ENCODE data around the gene CPED1. TPM values are rescaled to one million over a fixed set of nuclear protein-coding genes. Genes with fewer than 3 reads are reported as not detected.
"Not testable (repeated sequence)": the region's sequence is repeated elsewhere in the genome, so short reads cannot be mapped to it uniquely, and the experiment has no call there.

Gene CPED1
- total RNA-seq, 2 experiments from 2014 or later, result 0.17 TPM; not detected in 1

DNA sequence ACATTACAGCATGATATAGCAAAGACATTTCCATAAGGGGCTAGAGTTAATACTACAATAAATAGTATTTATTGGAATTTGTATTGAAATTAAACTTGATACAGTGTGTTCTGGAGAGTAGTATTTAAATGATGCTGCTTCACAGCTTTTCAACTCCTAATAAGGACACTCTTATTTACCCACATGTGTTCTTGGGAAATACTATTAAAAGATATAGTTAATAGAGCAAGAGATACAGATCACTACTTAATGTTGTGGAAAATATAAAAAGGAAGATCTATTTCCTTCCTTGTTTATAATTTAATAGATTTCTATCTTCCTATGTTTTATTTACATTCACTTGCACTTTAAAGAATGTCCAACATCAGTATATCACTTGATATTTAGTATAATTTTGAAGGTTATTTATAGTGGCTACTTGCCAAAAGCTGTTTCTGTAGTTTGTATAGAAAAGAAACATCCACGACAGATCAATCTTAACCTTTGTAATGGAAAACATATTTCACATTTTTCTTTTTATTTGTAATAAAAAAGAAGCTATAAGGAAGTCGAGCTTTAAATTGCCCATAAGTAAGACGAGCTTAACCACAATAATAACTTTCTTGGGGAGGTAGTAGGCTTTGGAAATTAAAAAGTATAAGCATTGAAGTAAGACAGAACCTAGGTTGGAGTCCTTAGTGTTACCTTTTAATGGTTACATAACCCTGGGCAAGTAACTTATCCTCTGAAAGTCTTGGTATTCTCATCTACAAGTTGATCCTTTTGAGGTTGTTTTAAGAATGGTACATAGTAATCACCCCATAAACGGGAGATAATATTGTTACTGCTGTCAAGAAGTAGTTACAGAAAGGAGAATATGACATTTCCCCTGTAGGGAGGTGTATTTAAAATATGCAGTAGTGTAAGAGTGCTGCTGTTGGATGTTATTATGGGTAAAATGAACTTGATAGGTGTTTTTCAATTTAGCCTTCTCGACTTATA, 32.8 kb downstream of the CPED1 start:
- Mint-ChIP-seq H3K36me3 (ENCODE audit: low read depth) (peaks cover 1% of the 10 kb centered on the region), H3K4me1 (peaks cover 1% of the 10 kb centered on the region), H3K27me3 (peaks cover 9% of the 10 kb centered on the region), H3K27ac (no peak overlapping the region), H3K4me3 (no peak overlapping the region), H3K9me3 (no peaks in the 10 kb centered on the region)
- POLR2A ChIA-PET, result no interaction called here
- CTCF ChIA-PET, result no interaction called here
- DNase-seq, result no peak

DNA sequence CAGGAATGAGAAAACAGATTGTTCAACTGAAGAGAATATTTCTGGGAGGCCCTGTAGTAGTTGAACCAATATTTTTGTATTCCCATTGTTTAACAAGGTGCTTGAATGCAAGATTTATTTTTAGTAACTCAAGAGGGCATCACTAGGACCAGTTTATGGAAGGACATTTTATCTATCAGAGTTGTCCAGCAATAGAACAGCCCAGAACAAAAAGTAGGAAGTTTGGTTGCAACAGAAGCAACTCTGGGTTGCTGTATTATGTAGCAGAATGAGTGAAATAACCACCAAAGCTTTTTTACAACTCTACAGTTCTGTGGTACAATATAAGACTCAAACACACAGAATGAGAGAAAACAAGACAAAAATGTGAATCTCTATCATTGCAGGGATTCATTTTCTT, 34.7 kb downstream of the CPED1 start:
- POLR2A ChIA-PET, result no interaction called here
- Mint-ChIP-seq H3K4me3 (no peak overlapping the region), H3K36me3 (ENCODE audit: low read depth) (peaks cover 1% of the 10 kb centered on the region), H3K4me1 (peaks cover 2% of the 10 kb centered on the region), H3K9me3 (no peaks in the 10 kb centered on the region), H3K27me3 (peaks cover 9% of the 10 kb centered on the region), H3K27ac (no peak overlapping the region)
- DNase-seq, result no peak
- CTCF ChIA-PET, result no interaction called here

DNA sequence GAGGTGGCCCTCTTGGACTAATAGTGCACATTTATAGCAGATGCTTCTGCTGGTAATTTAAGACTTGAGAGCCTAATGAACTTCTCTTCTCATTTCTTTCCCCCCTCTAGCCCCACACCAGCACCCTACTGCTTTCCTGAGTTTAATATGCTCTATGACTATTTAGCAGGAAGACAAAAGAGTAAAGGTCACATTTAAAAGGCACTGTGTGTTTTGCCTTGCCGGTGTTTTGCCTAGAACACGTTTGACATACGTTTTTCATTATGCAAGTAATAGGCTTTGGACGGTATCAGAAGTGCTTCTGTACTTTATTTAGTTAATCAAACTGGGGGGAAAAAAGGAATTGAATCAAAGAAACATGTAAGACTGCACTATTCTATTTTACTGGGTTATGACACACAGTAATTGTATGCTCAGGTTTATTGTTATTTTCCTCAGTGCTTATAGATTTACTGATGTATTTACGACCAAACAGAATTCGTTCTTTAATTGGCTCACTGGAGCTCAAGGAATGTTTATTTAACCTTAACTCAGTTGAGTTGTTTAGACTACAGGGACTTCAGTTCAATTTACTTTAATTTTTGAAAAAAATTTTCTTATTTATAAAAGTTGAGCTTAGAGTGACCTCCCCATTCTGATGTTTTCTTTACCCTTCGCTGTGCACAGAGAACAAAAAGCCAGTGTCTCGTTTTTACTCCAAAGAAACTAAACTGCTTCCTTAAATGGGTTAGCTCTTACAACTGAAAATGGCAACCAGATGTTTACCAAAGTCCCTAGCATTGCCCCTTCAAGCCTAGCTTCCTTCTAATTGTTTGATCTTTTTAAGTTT, 35.4 kb downstream of the CPED1 start:
- Mint-ChIP-seq H3K27ac (no peak overlapping the region), H3K27me3 (peaks cover 9% of the 10 kb centered on the region), H3K4me1 (peaks cover 2% of the 10 kb centered on the region), H3K9me3 (no peaks in the 10 kb centered on the region), H3K4me3 (no peak overlapping the region), H3K36me3 (ENCODE audit: low read depth) (peaks cover 1% of the 10 kb centered on the region)
- no peak for DNase-seq
- CTCF ChIA-PET, result interaction anchor here (0.7 kb wide), 1 partner anchor 495 kb away, joined by 3 read pairs; no protein-coding TSS in a partner anchor
- POLR2A ChIA-PET, result no interaction called here

DNA sequence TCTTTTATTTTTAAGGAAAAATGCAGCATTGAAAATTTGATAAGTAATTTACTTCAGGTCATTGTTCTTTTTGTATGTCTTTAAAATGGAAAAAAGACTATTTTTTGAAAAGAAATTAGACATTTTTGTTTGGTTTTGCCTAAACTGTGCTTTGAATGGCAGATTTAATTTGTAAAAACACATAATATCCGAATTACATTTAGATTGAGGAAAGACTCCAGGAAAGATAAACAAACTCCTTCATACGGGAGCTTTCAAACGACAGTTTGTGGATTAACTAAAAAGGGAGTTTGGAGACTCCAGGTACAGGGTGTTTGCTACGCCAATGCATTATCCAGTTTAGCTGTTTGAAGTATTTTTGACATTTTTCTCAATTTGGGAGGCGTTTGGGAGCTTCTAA, 36.1 kb downstream of the CPED1 start:
- peaks cover 2% of the 10 kb centered on the region for H3K4me1 Mint-ChIP-seq

DNA sequence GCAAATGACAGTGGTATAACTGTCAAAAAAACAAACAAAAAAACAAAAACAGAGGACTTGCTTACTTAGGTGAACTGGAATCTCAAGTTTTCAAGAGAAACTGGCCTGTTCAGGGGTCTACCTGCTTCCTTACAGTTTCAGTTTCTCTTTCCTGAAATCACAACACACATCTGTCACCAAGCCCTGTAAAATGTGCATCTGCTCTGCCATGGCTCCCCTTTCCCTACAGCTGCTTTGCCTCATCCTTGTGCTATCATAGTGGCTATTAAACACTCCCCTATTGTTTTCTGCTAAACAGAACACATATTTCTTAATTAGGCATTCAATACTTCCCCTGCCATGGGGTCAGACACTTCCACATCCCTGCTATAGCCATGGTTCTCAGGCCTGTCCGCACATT, 37.6 kb downstream of the CPED1 start:
- no peaks in the 10 kb centered on the region for H3K9me3 Mint-ChIP-seq
- DNase-seq, result no peak
- ChIA-PET POLR2A (no interaction called here), CTCF (no interaction called here)
- H3K27me3 Mint-ChIP-seq, result peaks cover 9% of the 10 kb centered on the region
- no peak overlapping the region for H3K27ac Mint-ChIP-seq
- H3K4me1 Mint-ChIP-seq, result peaks cover 2% of the 10 kb centered on the region
- peaks cover 1% of the 10 kb centered on the region for H3K36me3 Mint-ChIP-seq (ENCODE audit: low read depth)
- H3K4me3 Mint-ChIP-seq, result no peak overlapping the region

More for the DNA sequence above, 36.1 kb downstream of the CPED1 start:
- H3K9me3 Mint-ChIP-seq, result no peaks in the 10 kb centered on the region
- no peak for DNase-seq
- ChIA-PET POLR2A (no interaction called here), CTCF (no interaction called here)
- no peak overlapping the region for H3K27ac Mint-ChIP-seq
- peaks cover 1% of the 10 kb centered on the region for H3K36me3 Mint-ChIP-seq (ENCODE audit: low read depth)
- H3K4me3 Mint-ChIP-seq, result no peak overlapping the region
- H3K27me3 Mint-ChIP-seq, result peaks cover 9% of the 10 kb centered on the region

DNA sequence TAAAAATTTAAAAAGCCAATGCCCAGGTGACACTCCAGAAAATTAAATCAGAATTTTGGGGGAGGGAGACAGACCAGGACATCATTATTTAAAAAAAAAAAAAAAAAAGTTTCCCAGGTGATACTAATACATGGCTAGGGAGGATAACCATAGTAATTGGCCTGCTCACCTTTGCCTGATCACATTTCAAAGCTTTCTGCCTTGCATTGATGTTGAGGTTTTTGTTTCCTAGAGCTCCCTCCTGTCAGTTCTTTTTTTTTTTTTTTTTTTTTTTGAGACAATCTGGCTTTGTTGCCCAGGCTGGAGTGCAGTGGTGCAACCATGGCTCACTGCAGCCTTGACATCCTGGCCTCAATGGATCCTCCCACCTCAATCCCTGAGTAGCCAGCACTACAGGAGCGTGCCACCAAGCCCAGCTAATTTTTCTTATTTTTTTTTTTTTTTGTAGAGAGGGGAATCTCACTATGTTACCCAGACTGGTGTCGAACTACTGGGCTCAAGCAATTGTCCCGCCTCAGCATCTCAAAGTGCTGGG, 38.1 kb downstream of the CPED1 start:
- Mint-ChIP-seq H3K36me3 (ENCODE audit: low read depth) (peaks cover 1% of the 10 kb centered on the region), H3K4me3 (no peak overlapping the region), H3K27me3 (peaks cover 9% of the 10 kb centered on the region), H3K4me1 (peaks cover 2% of the 10 kb centered on the region), H3K9me3 (no peaks in the 10 kb centered on the region), H3K27ac (no peak overlapping the region)
- CTCF ChIA-PET, result no interaction called here
- POLR2A ChIA-PET, result no interaction called here
- no peak for DNase-seq

DNA sequence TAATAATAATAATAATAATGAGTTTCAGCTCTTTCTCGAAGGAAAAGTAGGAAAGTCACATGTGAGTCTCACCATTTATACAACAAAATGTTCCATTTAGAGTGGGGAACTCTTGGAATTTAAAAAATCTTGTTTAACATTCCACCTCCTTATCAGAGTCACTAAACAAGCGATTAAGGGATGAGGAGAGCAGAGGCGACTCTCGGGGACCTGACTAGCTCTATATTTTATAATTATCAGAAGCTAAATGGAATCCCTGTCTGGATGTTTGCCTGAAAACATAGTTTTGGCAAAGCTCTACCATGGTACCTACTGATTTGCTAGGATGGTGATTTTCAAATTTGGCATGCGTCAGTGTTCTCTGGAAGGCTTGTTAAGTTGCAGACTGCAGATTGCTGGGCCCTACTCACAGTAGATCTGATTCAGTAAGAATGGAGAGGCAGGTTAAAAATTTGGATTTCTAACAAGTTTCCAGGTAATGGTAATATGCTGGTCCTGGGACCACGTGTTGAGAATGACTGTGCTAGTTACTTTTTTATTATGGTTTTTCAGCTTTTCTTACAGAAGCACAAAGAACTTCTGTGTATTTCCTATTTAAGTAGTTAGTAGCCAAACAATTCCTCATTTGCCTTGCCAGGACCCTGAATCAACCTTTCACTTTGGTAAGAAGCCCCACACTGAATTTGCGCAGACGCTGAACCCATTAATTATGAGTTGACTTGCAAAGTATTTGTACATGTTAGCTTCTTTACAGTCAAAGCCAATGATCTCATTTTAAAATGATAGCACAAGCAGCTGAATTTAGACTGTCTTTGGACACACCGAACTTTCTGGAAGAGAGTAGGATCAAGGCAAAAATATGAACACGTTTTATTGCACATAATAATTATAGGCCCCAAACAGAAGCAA, 39.5 kb downstream of the CPED1 start:
- Mint-ChIP-seq H3K36me3 (ENCODE audit: low read depth) (peaks cover 1% of the 10 kb centered on the region), H3K4me3 (no peak overlapping the region), H3K27ac (no peak overlapping the region), H3K27me3 (peaks cover 7% of the 10 kb centered on the region), H3K4me1 (peaks cover 2% of the 10 kb centered on the region), H3K9me3 (no peaks in the 10 kb centered on the region)
- ChIA-PET CTCF (no interaction called here), POLR2A (no interaction called here)
- DNase-seq, result no peak

DNA sequence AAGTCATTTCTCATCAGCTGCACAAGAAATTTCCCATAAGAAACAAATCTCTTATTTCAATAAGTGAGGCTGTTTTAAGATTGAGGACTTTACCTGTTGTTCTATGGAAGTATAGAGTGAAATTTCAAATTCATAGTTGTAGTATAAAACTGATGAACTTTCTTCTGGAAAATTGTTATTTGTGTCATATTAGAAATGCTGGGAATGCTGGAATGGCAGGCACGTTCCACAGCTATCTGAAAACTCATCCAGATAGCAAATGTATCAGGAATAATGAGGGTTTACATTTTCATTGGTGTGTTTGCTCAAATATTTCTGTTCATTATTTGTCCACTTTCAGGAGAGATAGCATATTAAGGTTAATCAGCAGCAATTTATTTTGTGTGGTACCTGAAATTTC, 40.8 kb downstream of the CPED1 start:
- Mint-ChIP-seq H3K36me3 (ENCODE audit: low read depth) (peaks cover 1% of the 10 kb centered on the region), H3K4me3 (no peak overlapping the region), H3K27me3 (peaks cover 5% of the 10 kb centered on the region), H3K27ac (no peak overlapping the region), H3K9me3 (no peaks in the 10 kb centered on the region), H3K4me1 (peaks cover 2% of the 10 kb centered on the region)
- DNase-seq, result no peak
- POLR2A ChIA-PET, result no interaction called here
- CTCF ChIA-PET, result interaction anchor here (0.9 kb wide), 1 partner anchor 41 kb away, joined by 4 read pairs; the partner anchor contains the start of gene CPED1

DNA sequence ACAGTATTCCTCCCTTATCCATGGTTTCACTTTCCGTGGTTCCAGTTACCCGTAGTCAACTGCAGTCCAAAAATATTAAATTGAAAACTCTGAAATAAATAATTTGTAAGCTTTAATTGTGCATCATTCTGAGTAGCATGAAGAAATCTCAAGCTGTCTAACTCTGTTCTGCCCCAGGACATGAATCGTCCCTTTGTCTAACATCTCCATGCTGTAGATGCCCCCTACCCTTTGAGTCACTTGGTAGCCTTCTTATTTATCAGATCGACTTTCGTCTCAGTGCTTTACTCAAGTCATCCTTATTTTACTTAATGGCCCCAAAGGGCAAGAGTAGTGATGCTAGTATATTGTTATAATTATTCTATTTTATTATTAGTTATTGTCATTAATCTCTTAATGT, 41.8 kb downstream of the CPED1 start:
- POLR2A ChIA-PET, result no interaction called here
- H3K27me3 Mint-ChIP-seq, result peaks cover 5% of the 10 kb centered on the region

DNA sequence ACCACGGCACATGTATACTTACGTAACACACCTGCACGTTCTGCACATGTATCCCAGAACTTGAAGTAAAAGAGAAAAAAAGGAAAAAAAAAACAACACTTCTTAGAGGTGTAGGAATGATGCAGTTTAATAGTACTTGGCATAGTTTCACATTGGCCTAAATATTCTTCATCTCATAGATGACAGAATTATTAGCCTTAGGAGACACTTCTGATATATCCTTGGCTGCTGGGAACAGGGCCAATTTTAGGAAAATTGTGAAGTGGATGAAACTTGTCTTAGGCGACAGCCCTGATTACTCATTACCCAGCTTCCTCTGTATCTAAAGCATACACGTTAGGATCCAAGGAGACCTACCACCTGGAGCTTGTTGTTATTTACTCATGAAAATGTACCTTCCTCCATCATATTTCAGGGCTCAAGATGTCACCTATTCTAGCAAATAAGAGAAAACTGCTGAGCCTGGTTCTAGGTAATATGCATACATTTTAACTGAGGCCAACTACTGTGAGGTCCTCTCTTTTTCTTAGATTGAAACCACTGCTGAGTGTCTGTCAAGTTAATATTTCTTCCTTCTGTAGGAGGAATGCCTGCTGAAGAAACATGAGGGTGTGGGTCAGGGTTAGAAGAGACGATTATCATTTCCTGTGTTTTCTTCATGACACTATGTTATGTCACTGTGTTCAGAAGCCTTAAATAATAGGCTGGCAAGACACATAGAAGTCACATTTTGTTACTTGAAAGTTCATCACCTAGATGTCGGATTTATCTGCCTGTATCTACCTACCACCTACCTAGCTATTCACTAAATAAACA, 44.3 kb downstream of the CPED1 start:
- Mint-ChIP-seq H3K36me3 (ENCODE audit: low read depth) (no peaks in the 10 kb centered on the region), H3K4me3 (no peak overlapping the region), H3K27ac (no peak overlapping the region), H3K9me3 (no peaks in the 10 kb centered on the region), H3K27me3 (no peaks in the 10 kb centered on the region), H3K4me1 (no peaks in the 10 kb centered on the region)
- ChIA-PET CTCF (no interaction called here), POLR2A (no interaction called here)
- DNase-seq, result no peak

More for the DNA sequence above, 41.8 kb downstream of the CPED1 start:
- H3K9me3 Mint-ChIP-seq, result no peaks in the 10 kb centered on the region
- H3K36me3 Mint-ChIP-seq (ENCODE audit: low read depth), result peaks cover 1% of the 10 kb centered on the region
- H3K4me3 Mint-ChIP-seq, result no peak overlapping the region
- peaks cover 2% of the 10 kb centered on the region for H3K4me1 Mint-ChIP-seq
- no peak overlapping the region for H3K27ac Mint-ChIP-seq
- no peak for DNase-seq
- CTCF ChIA-PET, result no interaction called here

DNA sequence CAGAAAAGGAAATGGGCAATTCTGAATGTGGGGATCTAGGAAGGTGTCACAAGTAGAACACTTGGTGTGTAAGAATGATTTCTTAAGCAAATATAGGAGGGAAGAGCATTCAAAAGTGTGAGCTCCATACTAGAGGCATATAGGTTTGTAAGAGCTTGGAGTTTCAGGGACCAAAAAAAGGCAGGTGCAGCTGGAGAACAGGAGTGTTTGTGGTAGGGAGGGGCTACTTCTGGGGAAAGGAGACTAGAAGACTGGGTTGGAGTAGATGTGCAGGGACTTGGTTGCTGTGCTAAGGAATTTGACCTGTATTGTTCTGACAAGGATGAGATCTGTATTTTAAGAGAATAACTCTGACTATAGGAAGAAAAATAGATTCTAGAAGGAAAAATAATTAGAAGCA, 46.4 kb downstream of the CPED1 start:
- peaks cover 2% of the 10 kb centered on the region for H3K27me3 Mint-ChIP-seq
- DNase-seq, result no peak
- ChIA-PET CTCF (no interaction called here), POLR2A (no interaction called here)
- no peaks in the 10 kb centered on the region for H3K4me1 Mint-ChIP-seq
- no peaks in the 10 kb centered on the region for H3K9me3 Mint-ChIP-seq
- no peak overlapping the region for H3K4me3 Mint-ChIP-seq
- H3K36me3 Mint-ChIP-seq (ENCODE audit: low read depth), result no peaks in the 10 kb centered on the region
- no peak overlapping the region for H3K27ac Mint-ChIP-seq

DNA sequence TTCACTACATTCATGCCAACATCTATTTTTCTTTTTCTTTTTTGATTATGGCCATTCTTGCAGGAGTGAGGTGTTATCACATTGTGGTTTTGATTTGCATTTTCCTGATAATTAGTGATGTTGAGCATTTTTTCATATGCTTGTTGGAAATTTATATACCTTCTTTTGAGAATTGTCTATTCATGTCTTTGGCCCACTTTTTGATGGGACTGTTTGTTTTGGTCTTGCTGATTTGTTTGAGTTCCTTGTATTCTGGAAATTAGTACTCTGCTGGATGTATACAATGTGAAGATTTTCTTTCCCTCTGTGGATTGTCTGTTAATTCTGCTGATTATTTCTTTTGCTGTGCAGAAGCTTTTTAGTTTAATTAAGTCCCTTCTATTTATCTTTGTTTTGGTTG, 48.3 kb downstream of the CPED1 start:
- H3K9me3 Mint-ChIP-seq, result not testable (repeated sequence)

More for the DNA sequence above, 48.3 kb downstream of the CPED1 start:
- POLR2A ChIA-PET; H3K4me3 Mint-ChIP-seq; DNase-seq; H3K4me1 Mint-ChIP-seq; H3K27ac Mint-ChIP-seq; H3K36me3 Mint-ChIP-seq (ENCODE audit: low read depth); H3K27me3 Mint-ChIP-seq; CTCF ChIA-PET: not testable (repeated sequence)
